Muscle layer of duodenum (tissue), 2 donors: ENCODE data around the gene ATL1.
"Not testable (repeated sequence)": the region's sequence is repeated elsewhere in the genome, so short reads cannot be mapped to it uniquely, and the experiment has no call there.

Experiments used
- H3K27ac ChIP-seq: one replicate; pipeline ENCODE4 v1.7.0; 2013; ENCODE audit warnings: mild to moderate bottlenecking, low read length
- H3K27me3 ChIP-seq: one replicate; pipeline ENCODE4 v1.7.0; 2013; ENCODE audit warnings: low read depth, mild to moderate bottlenecking, control low read depth, low read length
- H3K36me3 ChIP-seq, 2 donors: one replicate each; pipeline ENCODE4 v1.7.0; 2013; ENCODE audit warnings: low read length in 2 of 2, control low read depth in 1 of 2, mild to moderate bottlenecking in 1 of 2; ENCODE audit not compliant: insufficient read depth in 2 of 2, control insufficient read depth in 1 of 2
- H3K4me1 ChIP-seq, 2 donors: one replicate each; pipeline ENCODE4 v1.7.0; 2013; ENCODE audit warnings: low read length in 2 of 2, mild to moderate bottlenecking in 2 of 2, control low read depth in 1 of 2, moderate library complexity in 1 of 2; ENCODE audit not compliant: insufficient read depth in 2 of 2, control insufficient read depth in 1 of 2
- H3K4me3 ChIP-seq, 2 donors: one replicate each; pipeline ENCODE4 v1.7.0; 2013; ENCODE audit warnings: low read length in 2 of 2, low read depth in 1 of 2, mild to moderate bottlenecking in 1 of 2
- H3K9me3 ChIP-seq, 2 donors: one replicate each; pipeline ENCODE4 v1.7.0; 2013; ENCODE audit warnings: low read length in 2 of 2, control low read depth in 1 of 2, mild to moderate bottlenecking in 1 of 2; ENCODE audit not compliant: control insufficient read depth in 1 of 2
- donor health status: healthy.

The ATL1 gene

DNA sequence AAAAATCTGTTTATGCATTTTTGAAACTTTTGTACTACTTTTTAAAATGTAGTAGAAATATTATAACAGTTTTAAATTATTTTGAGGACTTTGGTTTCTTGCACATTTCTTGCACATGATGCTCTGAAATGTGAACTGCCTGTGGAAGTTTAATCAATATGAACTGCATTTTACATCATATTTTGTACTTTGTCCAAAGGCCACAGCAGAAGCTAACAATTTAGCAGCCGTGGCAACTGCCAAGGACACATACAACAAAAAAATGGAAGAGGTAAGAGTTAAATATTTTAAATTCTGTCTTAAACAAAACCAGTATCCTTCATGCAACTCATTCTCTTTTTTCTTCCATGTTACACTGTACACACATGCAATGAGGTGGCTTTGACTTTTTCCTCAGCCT lies 63.0 kb downstream of the ATL1 start:
- Histone ChIP-seq H3K4me1 (no peaks in the 10 kb centered on the region), H3K4me3 (no peak overlapping the region), H3K36me3 (peaks cover 3 to 4% of the 10 kb centered on the region in 2 donors), H3K27me3 (no peaks in the 10 kb centered on the region), H3K27ac (no peak overlapping the region), H3K9me3 (no peaks in the 10 kb centered on the region)

GRCh38 chr14:50624447-50624846 lies 64.5 kb downstream of the ATL1 start:
- Histone ChIP-seq H3K36me3 (peaks cover 8 to 11% of the 10 kb centered on the region in 2 donors), H3K4me1 (no peaks in the 10 kb centered on the region), H3K9me3 (no peaks in the 10 kb centered on the region), H3K27ac (no peak overlapping the region), H3K27me3 (no peaks in the 10 kb centered on the region), H3K4me3 (no peak overlapping the region)

DNA sequence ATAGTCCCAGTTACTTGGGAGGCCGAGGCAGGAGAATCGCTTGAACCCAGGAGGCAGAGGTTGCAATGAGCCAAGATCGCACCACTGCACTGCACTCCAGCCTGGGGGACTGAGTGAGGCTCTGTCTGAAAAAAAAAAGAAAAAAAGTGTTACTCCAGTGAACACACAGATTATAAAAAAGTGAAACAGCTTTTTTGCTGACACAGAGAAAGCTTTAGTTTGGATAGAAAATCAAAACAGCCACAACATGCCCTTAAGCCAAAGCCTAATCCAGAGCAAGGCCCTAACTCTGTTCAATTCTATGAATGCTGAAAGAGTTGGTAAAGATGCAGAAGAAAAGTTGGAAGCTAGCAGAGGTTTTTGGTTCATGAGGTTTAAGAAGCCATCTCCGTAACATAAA lies 65.0 kb downstream of the ATL1 start:
- H3K27ac ChIP-seq, H3K4me1 ChIP-seq, H3K27me3 ChIP-seq, H3K9me3 ChIP-seq, H3K4me3 ChIP-seq: not testable (repeated sequence)
- H3K36me3 ChIP-seq, result peaks cover 8 to 11% of the 10 kb centered on the region in 2 donors

GRCh38 chr14:50631408-50631821 lies 71.5 kb downstream of the ATL1 start:
- Histone ChIP-seq H3K27ac (no peak overlapping the region), H3K36me3 (peaks cover 6 to 15% of the 10 kb centered on the region in 2 donors), H3K4me3 (no peak overlapping the region)

DNA sequence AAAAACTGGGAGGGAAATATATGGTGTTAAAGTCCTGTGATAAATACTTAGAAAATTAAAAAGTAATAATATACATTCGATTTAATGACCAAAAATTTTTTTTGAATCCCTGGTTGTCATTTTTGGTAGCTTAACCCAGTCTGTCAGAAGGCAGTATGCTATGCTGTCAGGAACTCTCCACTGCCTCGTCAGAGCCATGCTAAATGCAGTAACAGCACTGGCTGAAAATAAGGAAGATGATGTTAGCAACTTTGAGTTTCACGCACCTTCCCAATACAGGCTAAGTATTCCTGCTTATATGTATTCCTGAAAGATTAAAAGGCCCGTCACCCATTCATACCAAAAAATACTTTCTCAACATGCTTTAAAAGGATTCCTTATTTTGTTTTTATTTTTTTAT lies 74.0 kb downstream of the ATL1 start:
- no peaks in the 10 kb centered on the region for H3K9me3 ChIP-seq
- no peak overlapping the region for H3K27ac ChIP-seq
- no peak overlapping the region for H3K4me3 ChIP-seq
- H3K4me1 ChIP-seq, result peaks cover 4 to 6% of the 10 kb centered on the region in 2 donors
- peaks cover 4 to 6% of the 10 kb centered on the region in 2 donors for H3K36me3 ChIP-seq
- no peaks in the 10 kb centered on the region for H3K27me3 ChIP-seq

More at GRCh38 chr14:50631408-50631821, 71.5 kb downstream of the ATL1 start:
- Histone ChIP-seq H3K9me3 (no peaks in the 10 kb centered on the region), H3K27me3 (no peaks in the 10 kb centered on the region), H3K4me1 (peaks cover 0 to 6% of the 10 kb centered on the region in 2 donors)

DNA sequence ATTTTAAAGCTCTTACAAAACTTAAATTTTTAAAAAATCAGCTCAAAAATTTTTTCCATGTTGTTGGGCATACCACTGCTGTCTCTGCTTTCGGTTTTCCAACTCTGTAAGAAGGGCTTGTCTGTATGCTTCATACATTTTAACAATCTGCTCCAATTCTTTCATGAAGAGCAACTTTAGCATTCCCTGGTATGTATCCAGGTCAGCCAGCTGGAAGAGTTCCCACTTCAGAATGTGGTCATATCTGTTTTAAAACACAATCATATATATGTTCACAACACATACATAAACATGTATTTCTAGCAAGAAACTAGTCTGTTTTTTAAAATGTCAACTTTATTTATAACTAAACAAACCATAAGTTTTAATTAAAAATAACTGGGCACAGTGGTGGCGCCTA lies 75.2 kb downstream of the ATL1 start:
- no peak overlapping the region for H3K27ac ChIP-seq
- peaks cover 4 to 6% of the 10 kb centered on the region in 2 donors for H3K36me3 ChIP-seq
- no peak overlapping the region for H3K4me3 ChIP-seq
- H3K27me3 ChIP-seq, result no peaks in the 10 kb centered on the region
- no peaks in the 10 kb centered on the region for H3K9me3 ChIP-seq
- H3K4me1 ChIP-seq, result peaks cover 4 to 6% of the 10 kb centered on the region in 2 donors

DNA sequence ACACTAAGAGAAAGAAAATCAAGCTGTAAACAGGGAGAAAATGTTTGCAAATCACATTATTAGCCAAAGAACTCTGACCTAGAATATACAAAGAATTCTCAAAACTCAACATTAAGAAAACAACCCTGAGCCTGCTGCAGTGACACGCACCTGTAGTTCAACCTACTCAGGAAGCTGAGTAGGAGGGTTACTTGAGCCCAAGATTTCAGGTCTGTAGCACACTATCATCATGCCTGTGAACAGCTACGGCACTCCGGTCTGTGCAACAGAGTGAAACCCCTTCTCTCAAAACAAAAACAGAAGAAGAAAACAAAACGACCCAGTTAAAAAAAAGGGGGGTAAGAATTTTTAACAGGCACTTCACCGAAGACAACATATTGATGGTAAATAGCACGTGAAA lies 87.3 kb downstream of the ATL1 start:
- Histone ChIP-seq H3K4me3 (no peak overlapping the region), H3K27me3 (no peaks in the 10 kb centered on the region), H3K36me3 (peaks cover 5% of the 10 kb centered on the region in 2 donors), H3K9me3 (no peaks in the 10 kb centered on the region), H3K4me1 (no peaks in the 10 kb centered on the region), H3K27ac (no peak overlapping the region)

- no peaks in the 10 kb centered on the region for H3K4me1 ChIP-seq
- H3K9me3 ChIP-seq, result no peaks in the 10 kb centered on the region
- no peak overlapping the region for H3K27ac ChIP-seq
- peaks cover 5% of the 10 kb centered on the region in 2 donors for H3K36me3 ChIP-seq
- no peaks in the 10 kb centered on the region for H3K27me3 ChIP-seq
- H3K4me3 ChIP-seq, result no peak overlapping the region
Observed at GRCh38 chr14:50647753-50648152, 87.8 kb downstream of the ATL1 start.

- Histone ChIP-seq H3K4me1 (no peaks in the 10 kb centered on the region), H3K9me3 (no peaks in the 10 kb centered on the region), H3K36me3 (peaks cover under 1 to 1% of the 10 kb centered on the region in 2 donors), H3K27ac (no peak overlapping the region), H3K4me3 (no peak overlapping the region), H3K27me3 (no peaks in the 10 kb centered on the region)
Observed at GRCh38 chr14:50649691-50650090, 89.7 kb downstream of the ATL1 start.

DNA sequence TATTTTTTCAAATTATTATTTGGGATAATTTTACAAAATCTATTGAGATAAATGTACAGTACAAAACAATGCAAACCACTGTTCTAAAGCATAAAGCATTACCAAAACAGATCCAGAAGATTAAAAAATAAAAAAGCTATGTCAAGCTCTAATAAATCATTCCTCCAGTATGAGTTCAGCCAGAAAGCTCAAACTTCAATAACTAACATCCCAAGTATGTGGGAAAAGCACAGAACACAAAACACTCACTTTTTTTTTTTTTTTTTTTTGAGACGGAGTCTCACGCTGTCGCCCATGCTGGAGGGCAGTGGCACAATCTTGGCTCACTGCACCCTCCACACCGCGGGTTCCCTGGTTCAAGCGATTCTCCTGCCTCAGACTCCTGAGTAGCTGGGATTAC lies 96.8 kb downstream of the ATL1 start:
- Histone ChIP-seq H3K27me3 (no peaks in the 10 kb centered on the region), H3K27ac (no peak overlapping the region), H3K4me1 (peaks cover 0 to 7% of the 10 kb centered on the region in 2 donors), H3K4me3 (no peak overlapping the region), H3K36me3 (no peaks in the 10 kb centered on the region), H3K9me3 (no peaks in the 10 kb centered on the region)

DNA sequence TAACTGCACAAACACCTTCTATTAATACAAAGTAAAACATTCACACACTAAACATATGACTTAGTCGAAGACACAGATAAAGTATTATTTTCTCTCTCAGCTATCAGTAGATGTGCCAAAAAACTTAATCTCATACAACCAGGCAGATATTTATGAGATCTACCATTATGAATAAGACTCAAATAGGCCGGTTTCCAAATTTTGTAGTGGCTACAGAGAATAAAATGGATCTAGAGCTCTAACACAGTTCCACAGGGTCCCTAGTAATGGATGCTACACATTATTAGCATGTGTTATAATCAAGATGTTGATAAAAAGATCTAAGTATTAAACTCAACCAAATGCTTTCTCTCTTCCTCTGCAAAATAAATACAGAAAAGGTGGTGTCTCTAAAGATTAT lies 97.8 kb downstream of the ATL1 start:
- Histone ChIP-seq H3K27me3 (no peaks in the 10 kb centered on the region), H3K36me3 (no peaks in the 10 kb centered on the region), H3K27ac (peak overlapping the region; percentile 61), H3K9me3 (no peaks in the 10 kb centered on the region), H3K4me3 (peak overlapping the region in 1 of 2 donors; percentile 1), H3K4me1 (peaks cover 0 to 7% of the 10 kb centered on the region in 2 donors)

DNA sequence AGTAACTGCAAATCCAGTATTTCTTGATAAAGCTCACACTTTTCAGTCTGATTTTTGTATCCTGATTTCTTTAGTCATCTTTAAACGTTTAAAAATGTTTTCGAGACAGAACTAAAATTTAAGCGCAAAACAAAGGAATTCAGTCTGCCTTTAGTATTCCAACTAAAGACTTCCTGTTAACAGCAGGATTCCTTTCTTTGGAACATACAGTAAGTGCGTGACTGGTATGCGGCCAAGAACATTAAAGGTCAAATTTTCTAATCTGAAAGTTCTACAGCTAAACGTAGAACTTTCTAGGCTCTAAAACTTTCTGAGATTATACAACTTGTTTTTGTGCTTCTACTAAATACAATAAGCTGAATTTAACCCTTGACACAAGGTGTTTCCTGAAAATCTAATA lies 98.3 kb downstream of the ATL1 start:
- Histone ChIP-seq H3K36me3 (no peaks in the 10 kb centered on the region), H3K4me1 (peaks cover 0 to 7% of the 10 kb centered on the region in 2 donors), H3K27ac (peak overlapping the region; percentile 61), H3K4me3 (peak overlapping the region in 1 of 2 donors; percentile 1), H3K27me3 (no peaks in the 10 kb centered on the region), H3K9me3 (no peaks in the 10 kb centered on the region)
